ENCODE results near the gene SIN3B. TPM values are rescaled to one million over a fixed set of nuclear protein-coding genes. Genes with fewer than 3 reads are reported as not detected.

The SIN3B gene
- total RNA-seq, 1 donor from 2014 or later: 59.8 TPM

- Histone ChIP-seq H3K27me3 (no peaks in the 10 kb centered on the region), H3K9me3 (no peaks in the 10 kb centered on the region), H3K36me3 (peaks cover 37% of the 10 kb centered on the region), H3K4me1 (peaks cover 18% of the 10 kb centered on the region), H3K27ac (peak overlapping the region; percentile 75), H3K4me3 (peak overlapping the region; percentile 73)
- DNase-seq: no peak
- no peak for TF ChIP-seq CTCF (IDR thresholded peaks at IDR 0.05)
- ATAC-seq: no peak
- intact Hi-C loops (cut with DNase I): no loop called here
Observed at GRCh38 chr19:16829822-16830289, 658 bp downstream of the SIN3B start.

GRCh38 chr19:16830679-16831078 lies 1.5 kb downstream of the SIN3B start:
- ATAC-seq (no peak), DNase-seq (no peak)
- Histone ChIP-seq H3K36me3 (peaks cover 41% of the 10 kb centered on the region), H3K4me3 (peak overlapping the region; percentile 73), H3K27me3 (no peaks in the 10 kb centered on the region), H3K9me3 (no peaks in the 10 kb centered on the region), H3K27ac (no peak overlapping the region), H3K4me1 (peaks cover 12% of the 10 kb centered on the region)
- intact Hi-C loops (cut with DNase I): no loop called here
- TF ChIP-seq CTCF (IDR thresholded peaks at IDR 0.05): no peak

DNA sequence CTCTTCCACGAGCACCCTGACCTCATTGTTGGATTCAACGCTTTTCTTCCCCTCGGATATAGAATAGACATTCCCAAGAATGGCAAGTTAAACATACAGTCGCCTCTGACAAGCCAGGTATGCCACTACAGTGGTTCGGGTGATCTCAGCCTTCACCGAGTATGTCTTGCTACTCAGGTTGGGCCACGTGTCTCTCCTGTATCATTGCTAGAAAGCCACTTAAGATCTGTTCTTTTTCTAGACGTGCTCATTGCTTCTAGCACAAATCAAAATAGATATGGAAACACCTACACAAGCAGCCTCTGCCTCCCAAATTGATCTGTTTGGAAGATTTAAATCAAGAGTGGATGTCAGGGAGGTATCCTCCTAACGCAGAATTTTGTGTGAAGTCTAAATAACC lies 2.3 kb downstream of the SIN3B start:
- Histone ChIP-seq H3K27ac (no peak overlapping the region), H3K36me3 (peaks cover 43% of the 10 kb centered on the region), H3K4me3 (no peak overlapping the region), H3K4me1 (peaks cover 9% of the 10 kb centered on the region), H3K27me3 (no peaks in the 10 kb centered on the region), H3K9me3 (no peaks in the 10 kb centered on the region)
- ATAC-seq (no peak), DNase-seq (no peak)
- intact Hi-C loops (cut with DNase I): no loop called here
- no peak for TF ChIP-seq CTCF (IDR thresholded peaks at IDR 0.05)

- intact Hi-C loops (cut with DNase I): no loop called here
- H3K9me3 ChIP-seq: no peaks in the 10 kb centered on the region
- no peak overlapping the region for H3K27ac ChIP-seq
- H3K27me3 ChIP-seq: no peaks in the 10 kb centered on the region
- H3K4me1 ChIP-seq: peaks cover 9% of the 10 kb centered on the region
- H3K4me3 ChIP-seq: no peak overlapping the region
- no peak for TF ChIP-seq CTCF (IDR thresholded peaks at IDR 0.05)
- ATAC-seq (no peak), DNase-seq (no peak)
- H3K36me3 ChIP-seq: peaks cover 52% of the 10 kb centered on the region
Observed at GRCh38 chr19:16834747-16835146, 5.5 kb downstream of the SIN3B start.

DNA sequence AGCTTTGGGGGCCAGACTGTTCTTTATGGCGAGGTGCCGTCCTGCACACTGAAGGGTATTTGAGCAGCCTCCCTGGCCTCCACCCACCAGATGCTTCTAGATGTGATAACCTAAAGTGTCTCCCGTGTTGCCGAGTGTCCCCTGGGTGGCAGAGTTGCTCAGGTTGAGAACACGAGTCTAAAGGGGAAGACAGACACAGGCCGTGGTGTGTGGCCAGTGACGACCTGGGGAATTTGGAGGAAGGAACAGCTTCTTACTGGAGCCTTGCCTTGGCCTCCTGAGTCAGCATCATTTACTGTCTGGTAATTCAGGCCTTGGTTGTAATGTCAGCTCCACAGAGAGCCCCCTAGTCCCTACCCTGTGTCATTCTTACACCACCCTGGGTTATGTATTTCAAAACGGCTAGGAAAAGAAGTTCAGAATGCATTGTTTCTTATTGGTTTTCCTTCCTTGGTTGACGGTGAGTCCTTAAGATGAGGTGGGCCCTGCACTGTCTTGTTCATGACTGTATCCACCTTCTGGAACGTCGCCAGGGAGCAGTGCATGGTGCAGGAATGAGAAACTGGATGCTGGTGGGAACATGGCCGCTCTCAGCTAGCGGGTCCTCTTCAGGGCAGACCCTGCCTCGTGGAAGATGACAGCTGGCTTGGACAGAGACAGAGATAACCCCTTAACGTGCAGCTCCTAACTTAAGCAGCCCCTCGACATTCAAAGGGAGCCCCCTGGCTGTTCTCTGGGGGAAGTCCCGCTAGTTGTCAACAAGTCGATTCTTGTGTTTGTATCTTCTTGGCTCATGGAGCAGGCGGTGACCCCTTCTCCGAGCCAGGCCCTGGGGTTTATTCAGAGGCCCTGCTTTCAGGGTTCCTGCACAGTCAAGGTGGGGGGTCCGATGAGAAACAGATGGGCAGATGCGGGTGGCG lies 7.2 kb downstream of the SIN3B start:
- no peaks in the 10 kb centered on the region for H3K4me1 ChIP-seq
- H3K9me3 ChIP-seq: no peaks in the 10 kb centered on the region
- H3K36me3 ChIP-seq: peaks cover 63% of the 10 kb centered on the region
- H3K27me3 ChIP-seq: no peaks in the 10 kb centered on the region
- no peak for DNase-seq
- no peak for TF ChIP-seq CTCF (IDR thresholded peaks at IDR 0.05)
- H3K4me3 ChIP-seq: no peak overlapping the region
- H3K27ac ChIP-seq: no peak overlapping the region
- peak; percentile 78 for ATAC-seq
- intact Hi-C loops (cut with DNase I): no loop called here
